HEK293 (cell line): ENCODE data around the gene ZNF560.

Experiments used
- HOXC10 ChIP-seq: sonication (generic); formaldehyde crosslinking; IDR thresholded peaks from 2 replicates; pipeline ENCODE4 v1.8.1; 2023; ENCODE audit warnings: mild to moderate bottlenecking, missing genetic modification reagents
- KLF9 ChIP-seq: fragments of 450-650 bp; formaldehyde crosslinking; IDR thresholded peaks from 2 replicates; pipeline ENCODE4 v1.5.1; 2016; ENCODE audit warnings: missing biosample characterization, missing genetic modification characterization, low read depth
- OVOL3 ChIP-seq: fragments of 450-650 bp; formaldehyde crosslinking; IDR thresholded peaks from 2 replicates; pipeline ENCODE4 v1.5.1; 2016; ENCODE audit warnings: missing biosample characterization, missing genetic modification characterization
- SETDB1 ChIP-seq: IDR thresholded peaks from one replicate; pipeline ENCODE4 v1.6.1; 2017; ENCODE audit warnings: mild to moderate bottlenecking, low read length, moderate library complexity, mixed read lengths; ENCODE audit not compliant: insufficient read length
- ZBTB17 ChIP-seq: fragments of 450-650 bp; formaldehyde crosslinking; IDR thresholded peaks from 2 replicates; pipeline ENCODE4 v1.5.1; 2016; ENCODE audit warnings: missing biosample characterization, missing genetic modification characterization
- ZNF121 ChIP-seq: fragments of 450-650 bp; formaldehyde crosslinking; IDR thresholded peaks from 2 replicates; pipeline ENCODE4 v1.5.1; 2016; ENCODE audit warnings: missing biosample characterization, missing genetic modification characterization
- ZNF133 ChIP-seq: fragments of 450-650 bp; formaldehyde crosslinking; IDR thresholded peaks from 2 replicates; pipeline ENCODE4 v1.5.1; 2016; ENCODE audit warnings: missing biosample characterization, missing genetic modification characterization
- ZNF174 ChIP-seq: fragments of 450-650 bp; formaldehyde crosslinking; IDR thresholded peaks from 2 replicates; pipeline ENCODE4 v1.5.0; 2017; ENCODE audit warnings: missing biosample characterization, mild to moderate bottlenecking, missing genetic modification characterization
- ZNF2 ChIP-seq: fragments of 450-650 bp; formaldehyde crosslinking; IDR thresholded peaks from 2 replicates; pipeline ENCODE4 v1.5.1; 2016; ENCODE audit warnings: missing biosample characterization, missing genetic modification characterization
- ZNF266 ChIP-seq: fragments of 450-650 bp; formaldehyde crosslinking; IDR thresholded peaks from 2 replicates; pipeline ENCODE4 v1.5.1; 2016; ENCODE audit warnings: missing biosample characterization, missing genetic modification characterization, low read depth
- ZNF350 ChIP-seq: fragments of 450-650 bp; formaldehyde crosslinking; IDR thresholded peaks from 2 replicates; pipeline ENCODE4 v1.5.0; 2017; ENCODE audit warnings: missing biosample characterization, mild to moderate bottlenecking, missing genetic modification characterization
- ZNF37A ChIP-seq: fragments of 450-650 bp; IDR thresholded peaks from 2 replicates; pipeline ENCODE4 v1.5.1; 2018; ENCODE audit warnings: missing biosample characterization, missing genetic modification characterization
- ZNF423 ChIP-seq: fragments of 450-650 bp; formaldehyde crosslinking; IDR thresholded peaks from 2 replicates; pipeline ENCODE4 v1.5.1; 2016; ENCODE audit warnings: missing biosample characterization, missing genetic modification characterization
- ZNF433 ChIP-seq: fragments of 450-650 bp; formaldehyde crosslinking; IDR thresholded peaks from 2 replicates; pipeline ENCODE4 v1.5.1; 2016; ENCODE audit warnings: missing biosample characterization, missing genetic modification characterization, low read depth
- ZNF521 ChIP-seq: fragments of 450-650 bp; formaldehyde crosslinking; IDR thresholded peaks from 2 replicates; pipeline ENCODE4 v1.5.1; 2017; ENCODE audit warnings: missing biosample characterization, mild to moderate bottlenecking, missing genetic modification characterization
- ZNF529 ChIP-seq: fragments of 450-650 bp; formaldehyde crosslinking; IDR thresholded peaks from 2 replicates; pipeline ENCODE4 v1.5.1; 2017; ENCODE audit warnings: missing genetic modification characterization, missing biosample characterization; ENCODE audit not compliant: insufficient replicate concordance
- ZNF596 ChIP-seq: fragments of 450-650 bp; IDR thresholded peaks from 2 replicates; pipeline ENCODE4 v1.5.0; 2018; ENCODE audit warnings: missing biosample characterization, mild to moderate bottlenecking, missing genetic modification characterization, moderate library complexity
- ZNF624 ChIP-seq: fragments of 450-650 bp; formaldehyde crosslinking; IDR thresholded peaks from 2 replicates; pipeline ENCODE4 v1.5.1; 2017; ENCODE audit warnings: missing biosample characterization, missing genetic modification characterization
- ZNF664 ChIP-seq: fragments of 450-650 bp; formaldehyde crosslinking; IDR thresholded peaks from 2 replicates; pipeline ENCODE4 v1.5.1; 2016; ENCODE audit warnings: missing biosample characterization, missing genetic modification characterization
- ZNF776 ChIP-seq: fragments of 450-650 bp; formaldehyde crosslinking; IDR thresholded peaks from 2 replicates; pipeline ENCODE4 v1.5.0; 2017; ENCODE audit warnings: missing biosample characterization, missing genetic modification characterization, borderline replicate concordance
- ZNF777 ChIP-seq: fragments of 450-650 bp; formaldehyde crosslinking; IDR thresholded peaks from 2 replicates; pipeline ENCODE4 v1.5.1; 2017; ENCODE audit warnings: missing biosample characterization, missing genetic modification characterization, borderline replicate concordance
- ZNF791 ChIP-seq: fragments of 450-650 bp; formaldehyde crosslinking; IDR thresholded peaks from 2 replicates; pipeline ENCODE4 v1.5.1; 2016; ENCODE audit warnings: missing biosample characterization, missing genetic modification characterization
- ZNF843 ChIP-seq: fragments of 450-650 bp; formaldehyde crosslinking; IDR thresholded peaks from 2 replicates; pipeline ENCODE4 v1.5.1; 2016; ENCODE audit warnings: missing biosample characterization, missing genetic modification characterization
- TF ChIP-seq, protein P1 (sequence below): fragments of 450-650 bp; formaldehyde crosslinking; IDR thresholded peaks from 2 replicates; pipeline ENCODE4 v1.5.1; 2016; ENCODE audit warnings: missing biosample characterization, missing genetic modification characterization
- TF ChIP-seq, protein P2 (sequence below): fragments of 450-650 bp; formaldehyde crosslinking; IDR thresholded peaks from 2 replicates; pipeline ENCODE4 v1.5.1; 2016; ENCODE audit warnings: missing biosample characterization, missing genetic modification characterization, borderline replicate concordance
- TF ChIP-seq, protein P3 (sequence below): fragments of 450-650 bp; formaldehyde crosslinking; IDR thresholded peaks from 2 replicates; pipeline ENCODE4 v1.5.1; 2016; ENCODE audit warnings: missing biosample characterization, missing genetic modification characterization
- TF ChIP-seq, protein P4 (sequence below): fragments of 450-650 bp; formaldehyde crosslinking; IDR thresholded peaks from 2 replicates; pipeline ENCODE4 v1.5.1; 2016; ENCODE audit warnings: missing biosample characterization, missing genetic modification characterization
- TF ChIP-seq, protein P5 (sequence below): fragments of 450-650 bp; formaldehyde crosslinking; IDR thresholded peaks from 2 replicates; pipeline ENCODE4 v1.5.1; 2016; ENCODE audit warnings: missing biosample characterization, missing genetic modification characterization
- TF ChIP-seq, protein P6 (sequence below): fragments of 450-650 bp; formaldehyde crosslinking; IDR thresholded peaks from 2 replicates; pipeline ENCODE4 v1.5.1; 2017; ENCODE audit warnings: missing biosample characterization, mild to moderate bottlenecking, missing genetic modification characterization, moderate library complexity

Gene ZNF560

DNA sequence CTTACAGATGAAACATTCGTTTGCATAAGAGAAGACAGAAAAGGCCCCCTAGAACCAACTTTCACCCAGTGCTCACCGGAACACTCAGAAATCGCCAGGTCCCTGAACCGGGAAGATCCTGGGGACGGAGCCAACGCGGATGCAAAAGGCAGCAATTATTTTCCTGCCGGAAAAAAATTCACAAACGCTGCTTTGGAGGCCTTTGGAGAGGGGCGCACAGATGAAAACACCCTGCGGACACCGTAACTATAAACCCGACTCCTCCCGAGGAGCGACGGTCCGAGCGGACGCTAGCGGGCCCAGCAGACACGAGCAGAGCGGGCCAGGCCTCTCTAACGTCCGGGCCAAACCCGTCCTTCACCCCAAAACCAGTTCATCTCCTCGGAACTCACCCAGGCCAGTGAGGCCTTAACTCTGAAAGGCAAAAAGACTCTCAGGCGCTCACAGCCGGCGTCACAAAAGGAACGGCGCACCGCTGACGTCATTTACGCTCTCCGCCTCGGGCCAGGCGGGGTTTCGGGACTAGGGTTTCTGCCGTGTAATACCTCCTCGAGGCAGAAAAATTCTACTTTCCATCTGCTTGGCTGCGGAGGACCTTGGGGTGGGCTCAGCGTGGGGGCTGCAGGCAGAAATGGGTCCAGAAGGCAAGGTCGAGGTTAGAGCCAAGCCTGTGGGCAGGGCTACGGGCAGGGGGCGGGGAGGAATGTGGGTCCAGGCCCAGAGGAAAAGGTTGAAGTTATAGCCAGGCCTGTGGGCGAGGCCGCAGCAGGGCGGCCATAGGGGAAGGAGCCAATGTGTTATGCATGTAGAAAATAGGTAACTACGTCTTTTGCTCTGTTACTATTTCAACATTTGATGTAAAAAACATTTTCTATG lies 40.0 kb upstream of the ZNF560 start, which contains the start of gene ZNF426 (continued):
- TF ChIP-seq, protein P1, sequence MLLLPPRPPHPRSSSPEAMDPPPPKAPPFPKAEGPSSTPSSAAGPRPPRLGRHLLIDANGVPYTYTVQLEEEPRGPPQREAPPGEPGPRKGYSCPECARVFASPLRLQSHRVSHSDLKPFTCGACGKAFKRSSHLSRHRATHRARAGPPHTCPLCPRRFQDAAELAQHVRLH: no peak
- TF ChIP-seq ZNF174 (tag by site-specific recombination): no peak
- no peak for TF ChIP-seq ZNF777 (tag by site-specific recombination)
- no peak for TF ChIP-seq ZNF529 (tag by site-specific recombination)
- TF ChIP-seq, protein P2, sequence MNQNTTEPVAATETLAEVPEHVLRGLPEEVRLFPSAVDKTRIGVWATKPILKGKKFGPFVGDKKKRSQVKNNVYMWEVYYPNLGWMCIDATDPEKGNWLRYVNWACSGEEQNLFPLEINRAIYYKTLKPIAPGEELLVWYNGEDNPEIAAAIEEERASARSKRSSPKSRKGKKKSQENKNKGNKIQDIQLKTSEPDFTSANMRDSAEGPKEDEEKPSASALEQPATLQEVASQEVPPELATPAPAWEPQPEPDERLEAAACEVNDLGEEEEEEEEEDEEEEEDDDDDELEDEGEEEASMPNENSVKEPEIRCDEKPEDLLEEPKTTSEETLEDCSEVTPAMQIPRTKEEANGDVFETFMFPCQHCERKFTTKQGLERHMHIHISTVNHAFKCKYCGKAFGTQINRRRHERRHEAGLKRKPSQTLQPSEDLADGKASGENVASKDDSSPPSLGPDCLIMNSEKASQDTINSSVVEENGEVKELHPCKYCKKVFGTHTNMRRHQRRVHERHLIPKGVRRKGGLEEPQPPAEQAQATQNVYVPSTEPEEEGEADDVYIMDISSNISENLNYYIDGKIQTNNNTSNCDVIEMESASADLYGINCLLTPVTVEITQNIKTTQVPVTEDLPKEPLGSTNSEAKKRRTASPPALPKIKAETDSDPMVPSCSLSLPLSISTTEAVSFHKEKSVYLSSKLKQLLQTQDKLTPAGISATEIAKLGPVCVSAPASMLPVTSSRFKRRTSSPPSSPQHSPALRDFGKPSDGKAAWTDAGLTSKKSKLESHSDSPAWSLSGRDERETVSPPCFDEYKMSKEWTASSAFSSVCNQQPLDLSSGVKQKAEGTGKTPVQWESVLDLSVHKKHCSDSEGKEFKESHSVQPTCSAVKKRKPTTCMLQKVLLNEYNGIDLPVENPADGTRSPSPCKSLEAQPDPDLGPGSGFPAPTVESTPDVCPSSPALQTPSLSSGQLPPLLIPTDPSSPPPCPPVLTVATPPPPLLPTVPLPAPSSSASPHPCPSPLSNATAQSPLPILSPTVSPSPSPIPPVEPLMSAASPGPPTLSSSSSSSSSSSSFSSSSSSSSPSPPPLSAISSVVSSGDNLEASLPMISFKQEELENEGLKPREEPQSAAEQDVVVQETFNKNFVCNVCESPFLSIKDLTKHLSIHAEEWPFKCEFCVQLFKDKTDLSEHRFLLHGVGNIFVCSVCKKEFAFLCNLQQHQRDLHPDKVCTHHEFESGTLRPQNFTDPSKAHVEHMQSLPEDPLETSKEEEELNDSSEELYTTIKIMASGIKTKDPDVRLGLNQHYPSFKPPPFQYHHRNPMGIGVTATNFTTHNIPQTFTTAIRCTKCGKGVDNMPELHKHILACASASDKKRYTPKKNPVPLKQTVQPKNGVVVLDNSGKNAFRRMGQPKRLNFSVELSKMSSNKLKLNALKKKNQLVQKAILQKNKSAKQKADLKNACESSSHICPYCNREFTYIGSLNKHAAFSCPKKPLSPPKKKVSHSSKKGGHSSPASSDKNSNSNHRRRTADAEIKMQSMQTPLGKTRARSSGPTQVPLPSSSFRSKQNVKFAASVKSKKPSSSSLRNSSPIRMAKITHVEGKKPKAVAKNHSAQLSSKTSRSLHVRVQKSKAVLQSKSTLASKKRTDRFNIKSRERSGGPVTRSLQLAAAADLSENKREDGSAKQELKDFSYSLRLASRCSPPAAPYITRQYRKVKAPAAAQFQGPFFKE (tag by site-specific recombination): no peak
- no peak for TF ChIP-seq ZNF350 (tag by site-specific recombination)
- TF ChIP-seq, protein P3, sequence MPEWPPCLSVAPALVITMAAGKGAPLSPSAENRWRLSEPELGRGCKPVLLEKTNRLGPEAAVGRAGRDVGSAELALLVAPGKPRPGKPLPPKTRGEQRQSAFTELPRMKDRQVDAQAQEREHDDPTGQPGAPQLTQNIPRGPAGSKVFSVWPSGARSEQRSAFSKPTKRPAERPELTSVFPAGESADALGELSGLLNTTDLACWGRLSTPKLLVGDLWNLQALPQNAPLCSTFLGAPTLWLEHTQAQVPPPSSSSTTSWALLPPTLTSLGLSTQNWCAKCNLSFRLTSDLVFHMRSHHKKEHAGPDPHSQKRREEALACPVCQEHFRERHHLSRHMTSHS (tag by site-specific recombination): no peak
- TF ChIP-seq, protein P4, sequence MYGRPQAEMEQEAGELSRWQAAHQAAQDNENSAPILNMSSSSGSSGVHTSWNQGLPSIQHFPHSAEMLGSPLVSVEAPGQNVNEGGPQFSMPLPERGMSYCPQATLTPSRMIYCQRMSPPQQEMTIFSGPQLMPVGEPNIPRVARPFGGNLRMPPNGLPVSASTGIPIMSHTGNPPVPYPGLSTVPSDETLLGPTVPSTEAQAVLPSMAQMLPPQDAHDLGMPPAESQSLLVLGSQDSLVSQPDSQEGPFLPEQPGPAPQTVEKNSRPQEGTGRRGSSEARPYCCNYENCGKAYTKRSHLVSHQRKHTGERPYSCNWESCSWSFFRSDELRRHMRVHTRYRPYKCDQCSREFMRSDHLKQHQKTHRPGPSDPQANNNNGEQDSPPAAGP (tag by site-specific recombination): peak; percentile 14; the same call in 1 of the 2 replicates
- TF ChIP-seq ZNF423: no peak
- no peak for TF ChIP-seq ZNF37A (tag by site-specific recombination)
- no peak for TF ChIP-seq ZNF843
- no peak for TF ChIP-seq HOXC10 (CRISPR knock-in tag)
- TF ChIP-seq, protein P5, sequence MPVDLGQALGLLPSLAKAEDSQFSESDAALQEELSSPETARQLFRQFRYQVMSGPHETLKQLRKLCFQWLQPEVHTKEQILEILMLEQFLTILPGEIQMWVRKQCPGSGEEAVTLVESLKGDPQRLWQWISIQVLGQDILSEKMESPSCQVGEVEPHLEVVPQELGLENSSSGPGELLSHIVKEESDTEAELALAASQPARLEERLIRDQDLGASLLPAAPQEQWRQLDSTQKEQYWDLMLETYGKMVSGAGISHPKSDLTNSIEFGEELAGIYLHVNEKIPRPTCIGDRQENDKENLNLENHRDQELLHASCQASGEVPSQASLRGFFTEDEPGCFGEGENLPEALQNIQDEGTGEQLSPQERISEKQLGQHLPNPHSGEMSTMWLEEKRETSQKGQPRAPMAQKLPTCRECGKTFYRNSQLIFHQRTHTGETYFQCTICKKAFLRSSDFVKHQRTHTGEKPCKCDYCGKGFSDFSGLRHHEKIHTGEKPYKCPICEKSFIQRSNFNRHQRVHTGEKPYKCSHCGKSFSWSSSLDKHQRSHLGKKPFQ (tag by site-specific recombination): no peak
- TF ChIP-seq, protein P6, sequence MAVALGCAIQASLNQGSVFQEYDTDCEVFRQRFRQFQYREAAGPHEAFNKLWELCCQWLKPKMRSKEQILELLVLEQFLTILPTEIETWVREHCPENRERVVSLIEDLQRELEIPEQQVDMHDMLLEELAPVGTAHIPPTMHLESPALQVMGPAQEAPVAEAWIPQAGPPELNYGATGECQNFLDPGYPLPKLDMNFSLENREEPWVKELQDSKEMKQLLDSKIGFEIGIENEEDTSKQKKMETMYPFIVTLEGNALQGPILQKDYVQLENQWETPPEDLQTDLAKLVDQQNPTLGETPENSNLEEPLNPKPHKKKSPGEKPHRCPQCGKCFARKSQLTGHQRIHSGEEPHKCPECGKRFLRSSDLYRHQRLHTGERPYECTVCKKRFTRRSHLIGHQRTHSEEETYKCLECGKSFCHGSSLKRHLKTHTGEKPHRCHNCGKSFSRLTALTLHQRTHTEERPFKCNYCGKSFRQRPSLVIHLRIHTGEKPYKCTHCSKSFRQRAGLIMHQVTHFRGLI (tag by site-specific recombination): no peak
- TF ChIP-seq ZNF266: no peak
- TF ChIP-seq KLF9: peak; percentile 39; the same call in 1 of the 2 replicates
- TF ChIP-seq ZNF133: no peak
- no peak for TF ChIP-seq ZNF791 (tag by site-specific recombination)
- no peak for TF ChIP-seq ZNF521 (tag by site-specific recombination)
- TF ChIP-seq ZNF121 (tag by site-specific recombination): no peak
- peak; percentile 77; the same call in 1 of the 2 replicates for TF ChIP-seq ZBTB17 (tag by site-specific recombination)
- TF ChIP-seq SETDB1: peak; percentile 56
- TF ChIP-seq ZNF624 (tag by site-specific recombination): no peak
- no peak for TF ChIP-seq ZNF776 (tag by site-specific recombination)
- TF ChIP-seq ZNF664 (tag by site-specific recombination): no peak
- no peak for TF ChIP-seq ZNF433
- TF ChIP-seq ZNF596 (tag by site-specific recombination): no peak
- TF ChIP-seq ZNF2 (tag by site-specific recombination): no peak; the same call in 1 of the 2 replicates
- TF ChIP-seq OVOL3: no peak
